HUDEP-2 (cell line): ENCODE data around the gene CACNG4.

Source experiments
- DNase-seq, 76 experiments: peaks; one replicate each; lab custom pipeline; 2025; ENCODE audit not compliant: unreplicated experiment in 76 of 76; lab: John Stamatoyannopoulos, UW

CACNG4 gene

GRCh38 chr17:66983414-66984021, 19.0 kb downstream of the CACNG4 start:
- DNase-seq = no peak

GRCh38 chr17:66984730-66985129, 20.2 kb downstream of the CACNG4 start:
- no peak for DNase-seq

- DNase-seq = no peak
Measured at GRCh38 chr17:66985338-66986237, 21.1 kb downstream of the CACNG4 start.

GRCh38 chr17:66986659-66987058, 22.2 kb downstream of the CACNG4 start:
- DNase-seq = no peak

- DNase-seq = no peak
Measured at GRCh38 chr17:66987059-66987616, 22.6 kb downstream of the CACNG4 start.

- DNase-seq = no peak
Measured at GRCh38 chr17:66988069-66988798, 23.7 kb downstream of the CACNG4 start.

- DNase-seq = no peak
Measured at GRCh38 chr17:66989076-66989475, 24.6 kb downstream of the CACNG4 start.

- DNase-seq = no peak
Measured at GRCh38 chr17:66989579-66989978, 25.1 kb downstream of the CACNG4 start.

- DNase-seq = no peak
Measured at GRCh38 chr17:66990047-66990446, 25.5 kb downstream of the CACNG4 start.

GRCh38 chr17:66992911-66993442, 28.5 kb downstream of the CACNG4 start:
- DNase-seq = no peak

- no peak for DNase-seq
Measured at GRCh38 chr17:66994361-66994760, 29.9 kb downstream of the CACNG4 start.

GRCh38 chr17:66994930-66995535, 30.5 kb downstream of the CACNG4 start:
- no peak for DNase-seq

GRCh38 chr17:66995944-66996343, 31.4 kb downstream of the CACNG4 start:
- no peak for DNase-seq

GRCh38 chr17:66996926-66997325, 32.4 kb downstream of the CACNG4 start:
- no peak for DNase-seq

- DNase-seq = no peak
Measured at GRCh38 chr17:67003231-67003630, 38.7 kb downstream of the CACNG4 start.

GRCh38 chr17:67004181-67004580, 39.7 kb downstream of the CACNG4 start:
- DNase-seq = no peak

- DNase-seq = no peak
Measured at GRCh38 chr17:67007266-67007665, 42.8 kb downstream of the CACNG4 start.

GRCh38 chr17:67008101-67008500, 43.6 kb downstream of the CACNG4 start:
- DNase-seq = no peak

GRCh38 chr17:67011527-67012175, 47.1 kb downstream of the CACNG4 start:
- no peak for DNase-seq

GRCh38 chr17:67013891-67014290, 49.4 kb downstream of the CACNG4 start:
- no peak for DNase-seq
